ENCODE measurements around the gene SFMBT1.

- no peak for TF ChIP-seq CTCF (conservative IDR thresholded peaks at IDR 0.05; ENCODE audit: low read depth in 2 of 2)
- TF ChIP-seq EZH2phosphoT487 (IDR thresholded peaks at IDR 0.05; ENCODE audit: unreplicated experiment), result no peak
- TF ChIP-seq POLR2AphosphoS5 (IDR thresholded peaks at IDR 0.05; ENCODE audit: low read depth), result no peak
- no peak for TF ChIP-seq EZH2 (IDR thresholded peaks at IDR 0.05; ENCODE audit: low read depth, unreplicated experiment)
- TF ChIP-seq CREB1 (CRISPR knock-in tag; IDR thresholded peaks at IDR 0.05; ENCODE audit: low read depth), result no peak
- no peak for TF ChIP-seq ZNF114 (CRISPR knock-in tag; IDR thresholded peaks at IDR 0.05)
- no peak for TF ChIP-seq JUNB (IDR thresholded peaks at IDR 0.05; ENCODE audit: unreplicated experiment)
- TF ChIP-seq REST (IDR thresholded peaks at IDR 0.05; ENCODE audit: unreplicated experiment), result no peak
These were observed 141.3 kb downstream of the SFMBT1 start for GRCh38 chr3:52904552-52904951.

All from GM23338 (cell line).